HG02973 (cell line): ENCODE data around the gene NLRC3.

Experiments used
- ATAC-seq: cut with Tn5 transposase; IDR thresholded peaks from one replicate; pipeline ENCODE4 v1.9.1; 2021; ENCODE audit warnings: moderate library complexity; ENCODE audit not compliant: unreplicated experiment

NLRC3 gene

DNA sequence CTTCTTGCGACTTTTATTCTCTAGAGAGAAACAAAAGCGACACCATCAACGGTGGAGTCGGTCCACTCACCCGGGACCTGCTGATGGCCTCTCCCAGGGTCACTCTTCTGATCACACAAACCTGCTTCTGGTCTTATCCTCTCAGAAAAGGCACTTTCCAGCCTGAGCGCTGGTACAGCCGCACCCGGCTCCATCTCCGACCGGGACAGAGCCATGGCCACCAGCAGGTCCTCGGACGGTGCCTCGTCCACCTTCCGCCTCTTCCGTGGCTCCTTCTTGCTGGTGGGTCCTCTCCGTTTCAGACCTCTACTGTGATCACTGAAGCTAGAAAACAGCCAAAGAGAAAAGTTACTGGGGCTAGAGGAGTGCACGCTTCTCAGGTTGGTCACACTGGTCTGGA lies 20.5 kb upstream of the NLRC3 start:
- ATAC-seq, result no peak

DNA sequence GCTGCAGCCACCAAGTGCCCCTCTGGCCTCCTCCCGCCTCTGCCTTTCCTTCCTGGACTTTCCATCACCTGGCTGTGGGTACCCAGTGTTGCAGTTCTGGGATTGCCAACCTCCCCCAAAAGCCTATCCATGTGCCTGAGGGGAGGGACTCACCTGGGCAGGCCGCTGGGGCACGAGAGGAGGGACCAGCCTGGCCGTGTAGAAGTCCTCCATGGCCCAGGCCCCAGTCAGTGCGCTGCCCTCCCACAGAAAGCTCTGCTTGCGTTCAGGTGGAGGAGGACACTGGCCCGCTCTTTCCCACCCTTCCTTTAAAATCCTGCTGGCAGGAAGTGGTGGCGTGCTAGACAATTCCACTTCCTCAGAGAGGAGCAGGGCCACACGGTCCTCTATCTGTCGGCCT lies 20.0 kb upstream of the NLRC3 start:
- no peak for ATAC-seq

DNA sequence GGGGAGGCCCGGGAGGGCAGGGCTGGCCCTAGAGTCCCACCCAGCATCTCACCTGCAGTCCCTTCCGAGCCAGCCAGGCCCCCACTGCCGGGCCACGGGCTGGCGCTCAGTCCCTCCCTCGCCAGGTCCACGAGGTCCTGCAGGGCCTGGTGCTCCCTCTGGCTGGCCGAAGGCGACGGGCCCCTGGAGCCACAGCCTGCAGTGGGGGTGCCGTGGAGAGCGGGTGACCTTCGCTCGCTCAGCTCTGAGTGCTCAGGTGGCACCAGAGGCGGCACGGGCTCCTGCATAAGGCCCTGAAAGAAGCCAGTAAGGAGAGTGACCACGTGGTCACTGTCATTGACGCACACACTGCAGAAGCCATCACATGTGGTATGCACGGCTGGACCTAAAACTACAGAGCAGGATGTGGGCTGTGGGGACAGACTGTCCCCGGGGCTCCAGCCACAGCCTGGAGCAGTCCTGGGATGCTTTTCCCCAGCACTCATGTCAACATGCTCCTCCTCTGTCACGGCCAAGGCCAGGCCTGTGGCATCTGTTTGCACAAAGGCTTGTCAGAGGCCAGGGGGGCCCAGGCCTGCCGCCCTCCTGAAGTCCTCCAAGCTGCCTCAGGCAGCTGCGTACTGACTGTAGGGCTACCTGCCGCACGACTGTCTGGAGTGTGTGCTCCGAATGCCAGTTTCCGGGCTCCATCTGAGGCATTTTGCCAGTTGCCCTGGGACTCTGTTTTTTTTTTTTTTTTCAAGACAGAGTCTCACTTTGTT lies 19.1 kb upstream of the NLRC3 start:
- ATAC-seq, result no peak

DNA sequence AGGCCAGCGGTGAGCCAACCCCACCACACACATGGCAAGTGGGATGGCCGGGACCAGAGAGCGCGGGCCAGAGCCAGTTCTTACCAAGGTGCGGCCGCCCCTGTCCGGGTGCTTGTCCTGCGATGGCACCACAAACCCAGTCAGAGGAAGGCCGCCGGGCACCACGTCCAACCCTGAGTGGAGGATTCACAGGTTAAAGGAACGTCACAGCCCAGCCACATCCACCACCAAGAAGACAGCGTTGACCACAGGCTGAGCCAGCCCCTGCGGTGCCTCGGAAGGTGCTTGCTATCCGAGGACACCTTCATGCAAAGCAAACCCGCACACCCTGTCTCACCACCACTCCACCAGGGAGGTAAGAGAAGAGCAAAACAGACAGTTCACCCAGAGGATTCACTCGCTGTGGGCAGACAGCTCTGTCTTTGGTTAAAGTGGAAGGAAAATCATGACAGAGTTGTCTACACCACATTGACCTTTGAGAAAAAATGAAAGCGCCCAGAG lies 18.4 kb upstream of the NLRC3 start:
- no peak for ATAC-seq

DNA sequence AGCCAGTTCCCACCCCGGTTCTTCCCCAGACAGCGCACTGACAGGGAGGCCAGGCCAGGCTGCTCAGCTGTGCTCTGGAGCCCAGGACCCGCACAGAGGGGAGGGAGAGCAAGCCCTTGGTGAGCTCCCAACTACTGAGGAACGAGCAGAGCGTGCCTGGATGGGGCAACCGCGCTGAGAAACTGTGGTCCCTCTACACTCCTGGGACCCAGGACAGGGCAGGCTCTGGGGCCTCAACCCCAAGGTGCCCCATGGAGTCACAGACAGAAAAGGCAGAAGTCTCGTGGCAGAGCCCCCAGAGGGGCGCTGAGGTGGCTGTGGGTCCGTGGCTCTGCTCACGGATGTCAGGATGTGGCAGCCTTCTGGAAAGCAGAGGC lies 17.9 kb upstream of the NLRC3 start:
- no peak for ATAC-seq

DNA sequence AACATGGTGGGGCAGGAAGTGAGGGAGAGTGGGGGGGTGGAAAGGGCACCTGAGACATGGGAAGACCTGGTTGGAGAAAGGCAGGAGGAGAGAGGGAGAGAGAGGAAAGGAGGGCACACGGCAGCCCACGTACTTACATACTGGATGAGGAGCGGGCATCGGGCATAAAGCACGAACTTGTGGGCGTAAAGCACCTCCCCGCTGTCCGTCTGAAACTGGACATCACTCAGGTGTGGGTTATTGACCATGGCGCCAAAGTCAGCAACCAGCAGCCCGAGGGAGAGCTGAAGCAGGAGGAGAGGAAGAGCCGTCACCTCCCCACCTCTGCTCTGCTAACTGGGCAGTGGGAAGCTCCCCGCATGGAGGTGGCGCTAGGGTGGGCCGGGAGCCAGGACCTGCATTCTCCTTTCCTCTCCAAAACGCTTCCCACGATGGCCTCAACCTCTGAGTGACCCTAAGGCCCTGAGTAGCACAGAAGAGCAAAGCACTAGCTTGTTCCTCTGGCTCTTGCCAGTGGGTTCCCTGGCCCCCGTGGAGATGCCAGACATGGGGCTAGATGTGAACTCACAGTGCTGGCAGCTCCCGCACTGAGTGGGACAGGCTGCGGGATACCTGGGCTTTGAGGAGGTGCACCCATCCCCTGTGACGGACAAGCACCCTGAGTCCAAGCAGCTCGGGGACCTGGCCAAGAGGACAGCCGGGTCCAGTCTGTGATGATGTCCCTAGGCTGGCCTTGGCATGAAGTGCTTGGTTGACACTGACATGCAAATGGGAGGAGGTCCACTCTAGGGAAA lies 17.3 kb upstream of the NLRC3 start:
- no peak for ATAC-seq

DNA sequence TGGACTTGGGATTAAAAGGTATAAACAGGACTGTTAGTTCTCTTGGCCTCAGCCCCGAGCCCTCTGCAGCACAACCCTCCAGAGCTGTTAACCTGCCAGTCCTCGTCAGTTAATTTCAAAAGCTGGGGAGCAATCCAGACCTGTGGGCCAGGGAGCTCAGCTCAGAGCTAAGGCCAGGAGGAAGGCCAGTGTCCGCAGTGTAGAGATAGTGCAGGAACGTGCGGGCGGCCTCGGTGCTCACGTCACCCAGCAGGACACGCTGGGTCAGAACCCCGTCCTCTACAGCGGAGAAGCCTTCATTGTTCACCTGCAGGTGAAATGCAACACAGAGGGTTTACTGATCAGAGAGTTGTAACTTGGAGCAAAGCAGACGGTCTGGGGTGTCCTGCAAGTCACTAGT lies 15.4 kb upstream of the NLRC3 start:
- ATAC-seq, result no peak

DNA sequence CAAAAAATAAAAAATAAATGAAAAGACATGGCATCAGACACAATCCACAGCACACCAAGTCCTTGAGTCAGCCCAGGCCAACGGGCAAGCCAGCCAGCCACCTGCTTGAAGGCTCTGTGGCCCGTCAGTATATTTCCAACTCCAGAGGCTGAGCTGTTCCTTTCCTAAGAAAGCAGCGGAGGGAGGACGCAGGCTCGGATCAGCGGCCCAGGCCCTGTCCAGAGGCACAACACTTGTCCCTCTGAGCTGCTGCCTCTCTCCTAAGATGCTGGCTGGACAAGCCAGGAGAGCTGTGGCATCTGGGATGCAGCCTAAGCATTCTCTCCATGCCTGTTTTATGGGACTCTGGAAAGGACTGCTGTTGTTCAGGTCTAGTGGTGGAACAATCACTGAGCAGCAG lies 14.8 kb upstream of the NLRC3 start:
- ATAC-seq, result no peak

DNA sequence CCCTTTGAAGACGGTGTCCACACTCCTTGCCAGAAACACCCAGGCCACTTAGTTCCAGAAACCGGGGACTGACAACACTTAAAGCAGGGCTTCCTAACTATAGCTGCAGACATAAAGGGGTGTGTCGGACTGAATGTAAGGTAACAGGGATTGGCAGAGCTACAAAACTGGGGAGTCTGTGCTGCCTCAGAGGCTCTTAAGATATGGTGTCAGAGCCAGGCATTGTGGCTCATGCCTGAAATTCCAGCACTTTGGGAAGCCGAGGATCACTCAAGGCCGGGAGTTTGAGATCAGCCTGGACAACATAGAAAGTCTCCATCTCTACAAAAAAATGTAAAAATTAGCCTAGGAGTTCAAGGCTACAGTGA lies 14.2 kb upstream of the NLRC3 start:
- ATAC-seq, result no peak

DNA sequence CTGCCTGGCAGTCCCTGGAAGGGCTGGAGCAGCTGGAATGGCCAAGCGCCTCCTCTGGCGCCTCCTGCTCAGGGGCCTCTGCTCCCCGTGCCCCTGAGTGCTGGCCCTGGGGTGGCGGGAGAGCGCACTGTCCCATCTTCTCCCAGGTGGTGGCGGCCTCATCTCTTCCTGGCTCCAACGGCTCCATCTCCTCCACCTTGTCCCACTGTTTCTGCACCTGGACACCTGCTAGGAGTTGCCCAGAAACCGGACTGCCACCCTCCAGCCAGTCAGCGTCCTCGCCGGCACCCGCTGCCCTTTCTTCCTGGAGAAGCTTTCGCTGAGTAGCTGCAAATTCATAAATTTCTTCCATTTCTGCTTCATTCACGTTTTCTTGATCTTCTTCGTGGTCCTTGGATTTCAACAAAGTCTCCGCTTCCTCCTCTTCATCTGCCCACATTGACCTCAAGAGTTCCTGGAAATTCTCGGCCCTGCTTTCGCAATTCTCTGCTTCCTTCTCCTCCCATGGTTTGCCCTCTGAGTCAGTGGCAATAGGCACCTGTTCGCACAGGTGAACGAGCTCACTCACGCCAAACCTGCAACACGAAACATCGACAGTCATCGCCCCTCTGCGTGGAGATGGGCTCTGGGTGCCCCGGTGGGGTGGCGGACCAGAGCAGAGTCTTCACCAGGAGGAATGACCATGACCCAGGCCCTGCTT lies 13.7 kb upstream of the NLRC3 start:
- no peak for ATAC-seq

DNA sequence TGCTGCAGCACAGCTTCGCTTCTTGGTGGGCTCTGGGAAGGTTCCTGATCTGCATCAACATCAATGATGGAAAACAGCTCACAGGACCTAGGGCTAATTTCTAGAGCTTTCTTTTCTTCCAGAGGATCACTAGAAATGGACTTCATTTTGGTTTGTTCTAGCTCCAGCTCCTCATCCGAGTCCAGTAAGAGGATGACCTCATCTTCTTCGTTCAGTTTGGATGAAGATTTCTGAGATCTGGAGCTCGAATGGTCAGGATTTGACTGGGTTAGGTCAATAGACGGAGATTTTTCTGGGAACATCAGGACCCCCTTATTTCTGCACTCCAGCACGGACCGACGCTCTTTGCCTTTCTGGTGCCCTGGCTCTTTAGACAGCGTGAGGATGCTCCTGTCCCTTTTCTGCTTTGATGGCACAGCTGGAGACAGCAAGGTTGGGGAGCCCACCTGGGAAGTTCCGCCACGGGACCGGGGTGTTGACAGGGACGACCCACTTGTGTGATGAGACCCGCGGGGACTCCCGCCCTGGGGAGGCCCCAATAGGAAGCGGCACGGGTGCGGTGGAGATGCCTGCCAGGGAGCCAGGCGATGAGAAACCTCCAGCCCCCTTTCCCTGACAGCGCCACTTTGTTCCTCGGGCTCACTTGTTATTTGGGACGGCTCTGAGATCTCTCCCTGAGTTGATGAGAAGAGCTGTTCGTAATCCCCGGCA lies 12.9 kb upstream of the NLRC3 start:
- no peak for ATAC-seq

DNA sequence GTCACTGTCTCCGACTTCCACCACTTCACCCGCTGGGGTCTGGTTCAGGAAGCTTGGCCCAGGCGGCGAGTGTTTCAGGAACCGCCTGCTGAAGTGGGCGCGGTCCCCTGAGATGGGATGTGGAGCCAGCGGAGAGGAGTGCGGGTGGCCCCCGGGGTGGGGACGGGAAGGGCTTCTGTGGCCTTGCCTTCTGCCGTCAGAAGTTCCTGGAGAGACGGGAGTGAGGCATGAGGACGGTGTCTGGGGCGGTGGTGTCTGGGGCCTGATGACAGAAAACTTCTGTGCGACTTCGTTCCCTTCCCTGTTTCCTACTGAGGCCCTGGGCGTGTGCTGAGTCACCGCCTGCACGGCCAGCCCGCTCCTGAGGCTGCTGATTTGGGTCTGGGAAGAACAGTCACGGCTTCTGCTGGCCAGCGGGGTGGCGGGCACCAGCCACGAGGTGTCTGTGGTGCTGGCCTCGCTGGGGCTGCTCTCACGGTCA lies 12.3 kb upstream of the NLRC3 start:
- no peak for ATAC-seq

DNA sequence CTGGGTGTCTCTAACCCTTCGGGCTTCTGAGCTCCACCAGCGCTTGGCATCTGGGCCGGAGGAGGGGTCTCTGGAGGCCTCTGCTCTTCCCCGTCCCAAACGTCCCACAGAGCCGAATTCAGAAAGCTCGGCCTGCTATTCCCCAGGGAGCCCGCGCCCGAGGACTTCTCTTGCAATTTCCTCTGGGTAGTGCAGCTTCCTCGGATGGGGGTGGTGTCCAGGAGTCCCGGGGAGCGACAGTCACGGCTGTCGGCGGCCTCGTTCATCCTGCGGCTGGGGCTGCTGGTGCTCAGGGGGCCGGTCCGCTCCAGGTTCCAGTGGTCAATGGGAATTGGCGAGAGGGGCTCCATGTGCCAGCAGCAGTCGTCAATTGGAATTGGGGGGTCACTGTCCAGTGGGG lies 11.8 kb upstream of the NLRC3 start:
- ATAC-seq, result no peak

DNA sequence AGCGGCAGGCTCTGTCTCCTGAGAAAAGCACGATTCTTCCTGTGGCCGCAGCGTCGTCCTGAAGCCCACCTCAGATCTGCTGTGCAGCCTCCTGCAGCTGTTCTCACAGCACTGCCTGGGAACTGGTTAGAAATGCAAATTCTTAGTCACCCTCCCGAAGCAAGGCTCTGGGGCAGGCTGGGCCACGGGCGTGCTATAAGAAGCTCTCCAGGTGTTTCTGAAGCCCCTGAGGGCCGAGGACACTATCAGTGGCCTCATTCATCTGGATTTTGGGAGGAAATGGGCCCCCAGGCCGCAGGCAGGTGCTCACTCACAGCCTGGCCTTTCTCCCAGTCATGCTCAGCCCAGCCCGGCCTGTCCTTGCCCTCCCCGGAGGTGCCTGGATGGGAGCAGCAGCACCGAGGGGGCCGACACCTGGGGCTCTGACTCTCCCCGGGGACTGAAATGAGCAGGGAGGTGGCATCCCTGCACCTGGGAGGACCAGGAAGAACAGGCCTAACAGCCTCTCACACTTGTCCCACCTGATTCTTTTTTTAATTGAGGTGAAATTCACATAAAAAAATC lies 10.4 kb upstream of the NLRC3 start:
- ATAC-seq, result no peak

DNA sequence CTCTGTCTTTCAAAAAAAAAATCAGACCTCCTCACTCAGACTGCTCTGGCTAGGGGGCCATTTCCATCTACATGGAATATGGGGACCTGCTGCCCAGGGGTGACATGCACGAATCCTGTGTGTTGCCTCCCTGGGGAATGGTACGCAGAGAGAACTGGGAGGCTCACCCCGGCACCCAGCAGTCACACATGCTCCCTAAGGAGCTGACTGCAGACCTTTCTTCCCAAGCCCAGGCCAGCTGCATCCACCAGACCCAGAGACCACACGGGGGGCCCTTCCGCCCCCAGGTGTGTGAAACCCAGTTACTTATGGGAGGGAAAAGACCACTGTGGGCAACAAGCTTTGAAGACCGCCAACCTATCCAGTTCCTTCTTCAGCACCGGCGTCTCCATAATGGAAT lies 7.2 kb upstream of the NLRC3 start:
- ATAC-seq, result no peak

DNA sequence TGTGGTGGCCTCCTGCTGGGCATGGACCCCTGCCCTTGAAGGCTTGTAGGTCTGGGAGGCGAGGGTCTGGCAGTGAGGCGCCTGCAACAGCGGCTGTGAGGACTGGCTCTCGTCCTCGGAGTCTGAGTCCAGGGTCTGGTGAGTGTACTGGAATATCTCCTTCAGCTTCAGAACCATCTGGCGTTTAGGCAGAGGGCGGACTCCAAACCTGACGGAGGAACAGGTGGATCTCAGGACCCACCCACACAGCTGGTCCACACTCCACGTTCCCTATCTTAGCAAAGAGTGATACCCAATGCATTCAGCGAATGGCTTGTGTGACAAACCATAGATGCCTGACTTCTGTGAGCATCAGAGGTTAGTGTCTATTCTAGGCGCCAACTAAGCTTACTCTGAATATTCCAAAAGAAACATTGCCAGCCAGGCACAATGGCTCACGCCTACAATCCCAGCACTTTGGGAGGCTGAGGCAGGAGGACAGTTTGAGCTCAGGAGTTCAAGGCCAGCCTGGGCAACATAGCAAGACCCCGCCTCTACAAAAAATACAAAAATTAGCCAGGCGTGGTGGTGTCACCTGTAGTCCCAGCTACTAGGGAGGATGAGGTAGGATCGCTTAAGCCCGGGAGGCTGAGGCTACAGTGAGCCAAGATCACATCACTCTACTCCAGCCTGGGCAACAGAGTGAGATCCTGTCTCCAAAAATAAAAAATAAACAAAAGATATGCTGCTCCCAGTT lies 6.3 kb upstream of the NLRC3 start:
- no peak for ATAC-seq

DNA sequence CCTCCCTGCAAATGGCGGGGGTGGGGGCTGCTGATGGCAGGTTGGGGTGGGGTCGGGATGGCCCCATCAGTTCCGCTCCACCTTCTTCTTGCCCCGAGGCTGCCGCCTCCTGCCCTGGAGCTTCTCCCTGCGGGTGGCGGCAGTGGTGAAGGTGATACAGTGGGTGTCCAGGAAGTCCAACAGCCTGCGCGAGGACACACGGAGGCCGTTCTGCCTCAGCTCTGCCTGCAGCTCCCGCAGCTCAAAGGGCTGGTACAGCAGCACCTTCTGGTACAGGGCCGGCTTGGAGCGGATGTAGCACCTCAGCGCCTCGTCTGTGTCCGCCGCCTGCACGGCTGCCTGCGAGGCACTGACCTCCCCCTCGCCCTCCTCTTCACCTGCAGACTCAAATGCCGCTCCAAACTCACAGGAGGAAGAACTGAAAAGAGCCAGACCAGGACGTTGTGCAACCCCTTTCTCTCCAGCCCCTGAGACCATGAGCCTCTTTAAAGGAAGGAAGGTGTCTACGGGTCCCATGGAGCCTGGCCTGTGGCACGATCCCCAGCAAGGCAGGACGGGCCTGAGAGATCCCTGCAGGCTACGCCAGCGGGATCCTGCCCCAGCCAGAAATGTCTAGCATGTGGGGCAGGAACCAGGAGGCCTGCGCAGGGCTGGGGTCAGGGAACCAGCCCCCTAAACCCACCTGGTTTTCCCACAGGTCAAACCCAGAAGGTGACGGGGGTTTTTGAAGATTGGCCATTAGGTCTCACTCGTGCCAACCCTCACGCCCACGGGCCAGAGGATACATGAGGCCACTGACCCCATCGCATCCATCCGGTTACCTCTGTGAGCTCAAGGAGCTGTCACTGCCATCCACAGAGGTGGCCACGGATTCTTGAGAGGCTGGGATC lies 5.3 kb upstream of the NLRC3 start:
- ATAC-seq, result no peak

DNA sequence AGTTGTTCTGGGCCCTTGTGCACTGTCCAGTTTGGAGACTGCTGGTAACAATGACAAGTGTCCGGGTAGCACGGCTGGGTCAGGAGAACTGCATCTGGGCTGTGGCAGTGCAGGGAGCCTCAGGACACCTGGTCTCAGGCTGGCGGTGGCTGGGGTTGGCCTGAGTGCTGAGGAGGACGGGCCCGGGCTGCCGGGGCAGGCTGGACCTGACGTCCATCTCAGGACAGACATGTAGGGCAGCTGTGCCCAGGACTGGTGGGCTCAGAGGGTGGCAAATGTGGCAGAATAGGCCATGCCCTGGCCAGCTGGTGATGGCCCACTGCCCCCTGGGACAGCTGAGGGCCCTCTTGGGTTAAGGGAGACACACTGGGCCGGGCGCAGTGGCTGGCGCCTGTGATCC lies 4.2 kb upstream of the NLRC3 start:
- no peak for ATAC-seq

DNA sequence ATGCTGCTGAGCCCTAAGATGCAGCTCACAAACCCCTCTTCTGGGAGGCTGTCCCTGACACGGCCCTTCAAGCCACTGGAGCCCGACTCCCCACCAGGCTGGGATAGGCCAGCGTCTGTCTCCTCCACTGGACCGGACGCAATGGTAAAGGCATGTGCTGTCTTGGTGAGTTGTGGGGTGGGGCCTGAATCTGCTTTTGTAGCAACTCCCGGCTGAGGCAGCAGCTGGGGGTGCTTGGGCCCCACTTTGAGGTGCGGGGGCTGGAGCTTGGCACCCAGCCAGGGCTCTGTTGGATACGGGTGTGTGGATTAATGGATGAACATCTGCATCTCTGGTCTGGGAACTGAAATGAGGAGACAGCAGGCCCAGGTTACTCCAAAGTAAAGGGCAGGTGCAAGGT lies 3.5 kb upstream of the NLRC3 start:
- ATAC-seq, result no peak
